ENCODE results near the gene SMC3. TPM values are rescaled to one million over a fixed set of nuclear protein-coding genes. Genes with fewer than 3 reads are reported as not detected.

Gene SMC3
- total RNA-seq, 1 experiment from 2014 or later, result 64.3 TPM

- no peak for TF ChIP-seq ZBTB33 (IDR thresholded peaks at IDR 0.05; ENCODE audit: extremely low read depth, insufficient replicate concordance, low read length)
- TF ChIP-seq POLR2A (IDR thresholded peaks at IDR 0.05; ENCODE audit: borderline replicate concordance, extremely low read depth, insufficient read depth, insufficient read length), result no peak
- no peak for TF ChIP-seq EGR1 (IDR thresholded peaks at IDR 0.05; ENCODE audit: low read depth)
- no peak for TF ChIP-seq FOSL1 (IDR thresholded peaks at IDR 0.05; ENCODE audit: low read depth)
- no peak for TF ChIP-seq JUND (IDR thresholded peaks at IDR 0.05)
- TF ChIP-seq SRF (IDR thresholded peaks at IDR 0.05; ENCODE audit: low read depth), result no peak
- no peak for TF ChIP-seq SP1 (IDR thresholded peaks at IDR 0.05; ENCODE audit: low read depth)
- TF ChIP-seq CBX3 (IDR thresholded peaks at IDR 0.05; ENCODE audit: low read depth), result no peak
- no peak for TF ChIP-seq EZH2 (IDR thresholded peaks at IDR 0.05)
- no peak for TF ChIP-seq MAX (IDR thresholded peaks at IDR 0.05)
Observed at GRCh38 chr10:110572862-110573261, 5.4 kb downstream of the SMC3 start (continued).

GRCh38 chr10:110574420-110574819 lies 6.9 kb downstream of the SMC3 start:
- H3K4me2 ChIP-seq (ENCODE audit: low read length), result no peak overlapping the region
- ChIA-PET POLR2A (no interaction called here), RAD21 (ENCODE audit: low non-redundant PET in 1 of 2, low total read pairs in 2 of 2, uncharacterized antibody in 2 of 2, unreplicated experiment in 2 of 2) (no interaction called here), CTCF (no interaction called here)
- H2AFZ ChIP-seq (ENCODE audit: low read depth, low read length, poor library complexity, severe bottlenecking), result no peak overlapping the region
- peaks cover 0 to 4% of the 10 kb centered on the region in 2 experiments; a peak in 2 of 4 replicates for H3K4me1 ChIP-seq (ENCODE audit: control insufficient read depth in 1 of 2, insufficient read depth in 2 of 2, low read length in 2 of 2)
- intact Hi-C loops (cut with micrococcal nuclease), result no loop called here
- DNase-seq (ENCODE audit: low read depth, low spot score) (no peak), ATAC-seq (no peak)
- no peaks in the 10 kb centered on the region for H3K27me3 ChIP-seq (ENCODE audit: insufficient read depth, low read length)
- H4K20me1 ChIP-seq (ENCODE audit: insufficient read depth), result peaks cover 33% of the 10 kb centered on the region; the same call in 1 of the 2 replicates
- H3K9ac ChIP-seq (ENCODE audit: low read length), result no peak overlapping the region
- no peak overlapping the region for H3K4me3 ChIP-seq (replicated peaks in 1 of 2; ENCODE audit: low read depth in 1 of 2, low read length in 2 of 2)
- no peak for TF ChIP-seq ZBTB33 (IDR thresholded peaks at IDR 0.05; ENCODE audit: extremely low read depth, insufficient replicate concordance, low read length)
- no peak for TF ChIP-seq REST (IDR thresholded peaks at IDR 0.05; ENCODE audit: low read depth)
- TF ChIP-seq ZNF274 (IDR thresholded peaks at IDR 0.05; ENCODE audit: low read depth, low read length), result no peak
- TF ChIP-seq EZH2phosphoT487 (IDR thresholded peaks at IDR 0.05; ENCODE audit: borderline replicate concordance), result no peak
- no peak for TF ChIP-seq FOSL1 (IDR thresholded peaks at IDR 0.05; ENCODE audit: low read depth)
- TF ChIP-seq RAD21 (IDR thresholded peaks at IDR 0.05; ENCODE audit: low read depth), result no peak
- TF ChIP-seq CTCF (IDR thresholded peaks at IDR 0.05 in 2 of 3, conservative IDR thresholded peaks at IDR 0.05 in 1 of 3; ENCODE audit: borderline replicate concordance in 1 of 3, insufficient read depth in 1 of 3, low read depth in 2 of 3, low read length in 2 of 3), result no peak
- no peak for TF ChIP-seq EZH2 (IDR thresholded peaks at IDR 0.05)
- TF ChIP-seq TCF7L2 (IDR thresholded peaks at IDR 0.05; ENCODE audit: borderline replicate concordance, extremely low read depth, insufficient read depth, insufficient read length), result no peak
- H3K9me2 ChIP-seq (ENCODE audit: insufficient read depth), result no peaks in the 10 kb centered on the region
- no peaks in the 10 kb centered on the region for H3K9me3 ChIP-seq (ENCODE audit: control insufficient read depth in 1 of 2, insufficient read depth in 1 of 2, low read depth in 1 of 2, low read length in 2 of 2)
- H3K79me2 ChIP-seq (ENCODE audit: insufficient read depth, low read length), result peaks cover 90% of the 10 kb centered on the region
- H3K36me3 ChIP-seq (ENCODE audit: control insufficient read depth in 1 of 2, insufficient read depth in 2 of 2, low read length in 2 of 2), result peaks cover 34 to 48% of the 10 kb centered on the region in 2 experiments
- no peak overlapping the region for H3K27ac ChIP-seq (ENCODE audit: low read depth, low read length)
- BruUV-seq (replicated peaks), result no TSS peak

Measured in HCT116 (cell line).